Measurements from ENCODE around the gene GMCL1. TPM values are rescaled to one million over a fixed set of nuclear protein-coding genes. Genes with fewer than 3 reads are reported as not detected.
A peak's percentile ranks its signal among the peaks of the same experiment; 100 is the strongest.

The GMCL1 gene
- total and polyA plus RNA-seq, 9 of the 15 experiments (the other 6 are each of a cell fraction or from before 2014, with no cell fraction given), result 7.0 to 27.3 (median 15.4) TPM

DNA sequence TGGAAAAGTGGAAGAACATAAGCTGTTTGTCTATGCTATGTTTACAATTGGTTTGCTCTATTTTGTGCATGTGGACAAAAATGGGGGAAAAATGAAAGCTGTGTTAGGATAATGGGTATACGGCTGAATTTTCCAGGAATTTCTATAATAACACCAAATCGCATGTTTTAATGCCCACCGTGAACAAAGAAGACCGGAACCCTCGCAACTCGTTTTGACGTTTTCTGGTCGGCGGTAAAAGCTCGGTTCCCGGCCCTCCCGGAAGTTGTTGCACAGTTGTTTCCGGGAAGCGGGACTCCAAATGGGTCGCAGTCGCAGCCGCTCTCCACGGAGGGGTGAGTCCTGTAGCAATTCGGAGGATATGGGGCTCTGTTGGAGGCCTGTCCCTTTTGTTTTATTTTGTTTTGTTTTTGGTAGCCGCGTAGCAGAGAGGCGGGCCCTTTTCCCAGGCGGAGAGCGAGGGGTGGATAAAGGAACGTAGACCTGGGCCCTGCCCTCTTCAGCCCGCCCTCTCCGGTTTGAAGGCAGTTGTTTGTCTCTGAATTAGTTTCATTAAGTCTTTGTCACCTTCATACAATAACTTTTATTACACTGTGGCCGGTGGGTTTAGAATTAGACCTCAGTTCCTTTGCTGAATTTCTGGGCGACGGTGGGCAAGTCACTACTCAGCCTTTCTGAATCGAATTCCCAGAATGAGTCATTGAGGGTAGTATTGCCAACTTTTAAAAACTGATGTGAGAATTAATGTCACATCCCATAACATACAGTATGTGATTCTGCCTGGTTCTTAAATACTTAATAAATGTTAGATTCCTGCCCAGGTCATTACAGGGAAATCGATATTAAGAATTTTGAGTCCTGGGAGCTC lies 64.5 kb downstream of the GMCL1 start, which contains the start of gene SNRNP27 (continued):
- TF ChIP-seq, protein P1, sequence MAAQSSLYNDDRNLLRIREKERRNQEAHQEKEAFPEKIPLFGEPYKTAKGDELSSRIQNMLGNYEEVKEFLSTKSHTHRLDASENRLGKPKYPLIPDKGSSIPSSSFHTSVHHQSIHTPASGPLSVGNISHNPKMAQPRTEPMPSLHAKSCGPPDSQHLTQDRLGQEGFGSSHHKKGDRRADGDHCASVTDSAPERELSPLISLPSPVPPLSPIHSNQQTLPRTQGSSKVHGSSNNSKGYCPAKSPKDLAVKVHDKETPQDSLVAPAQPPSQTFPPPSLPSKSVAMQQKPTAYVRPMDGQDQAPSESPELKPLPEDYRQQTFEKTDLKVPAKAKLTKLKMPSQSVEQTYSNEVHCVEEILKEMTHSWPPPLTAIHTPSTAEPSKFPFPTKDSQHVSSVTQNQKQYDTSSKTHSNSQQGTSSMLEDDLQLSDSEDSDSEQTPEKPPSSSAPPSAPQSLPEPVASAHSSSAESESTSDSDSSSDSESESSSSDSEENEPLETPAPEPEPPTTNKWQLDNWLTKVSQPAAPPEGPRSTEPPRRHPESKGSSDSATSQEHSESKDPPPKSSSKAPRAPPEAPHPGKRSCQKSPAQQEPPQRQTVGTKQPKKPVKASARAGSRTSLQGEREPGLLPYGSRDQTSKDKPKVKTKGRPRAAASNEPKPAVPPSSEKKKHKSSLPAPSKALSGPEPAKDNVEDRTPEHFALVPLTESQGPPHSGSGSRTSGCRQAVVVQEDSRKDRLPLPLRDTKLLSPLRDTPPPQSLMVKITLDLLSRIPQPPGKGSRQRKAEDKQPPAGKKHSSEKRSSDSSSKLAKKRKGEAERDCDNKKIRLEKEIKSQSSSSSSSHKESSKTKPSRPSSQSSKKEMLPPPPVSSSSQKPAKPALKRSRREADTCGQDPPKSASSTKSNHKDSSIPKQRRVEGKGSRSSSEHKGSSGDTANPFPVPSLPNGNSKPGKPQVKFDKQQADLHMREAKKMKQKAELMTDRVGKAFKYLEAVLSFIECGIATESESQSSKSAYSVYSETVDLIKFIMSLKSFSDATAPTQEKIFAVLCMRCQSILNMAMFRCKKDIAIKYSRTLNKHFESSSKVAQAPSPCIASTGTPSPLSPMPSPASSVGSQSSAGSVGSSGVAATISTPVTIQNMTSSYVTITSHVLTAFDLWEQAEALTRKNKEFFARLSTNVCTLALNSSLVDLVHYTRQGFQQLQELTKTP (IDR thresholded peaks at IDR 0.05; ENCODE audit: low read depth in 1 of 2, partially characterized antibody in 2 of 2), result peak; percentile 75
- TF ChIP-seq, protein P2, sequence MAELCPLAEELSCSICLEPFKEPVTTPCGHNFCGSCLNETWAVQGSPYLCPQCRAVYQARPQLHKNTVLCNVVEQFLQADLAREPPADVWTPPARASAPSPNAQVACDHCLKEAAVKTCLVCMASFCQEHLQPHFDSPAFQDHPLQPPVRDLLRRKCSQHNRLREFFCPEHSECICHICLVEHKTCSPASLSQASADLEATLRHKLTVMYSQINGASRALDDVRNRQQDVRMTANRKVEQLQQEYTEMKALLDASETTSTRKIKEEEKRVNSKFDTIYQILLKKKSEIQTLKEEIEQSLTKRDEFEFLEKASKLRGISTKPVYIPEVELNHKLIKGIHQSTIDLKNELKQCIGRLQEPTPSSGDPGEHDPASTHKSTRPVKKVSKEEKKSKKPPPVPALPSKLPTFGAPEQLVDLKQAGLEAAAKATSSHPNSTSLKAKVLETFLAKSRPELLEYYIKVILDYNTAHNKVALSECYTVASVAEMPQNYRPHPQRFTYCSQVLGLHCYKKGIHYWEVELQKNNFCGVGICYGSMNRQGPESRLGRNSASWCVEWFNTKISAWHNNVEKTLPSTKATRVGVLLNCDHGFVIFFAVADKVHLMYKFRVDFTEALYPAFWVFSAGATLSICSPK (IDR thresholded peaks at IDR 0.05; ENCODE audit: borderline replicate concordance), result no peak
- TF ChIP-seq, protein P3, sequence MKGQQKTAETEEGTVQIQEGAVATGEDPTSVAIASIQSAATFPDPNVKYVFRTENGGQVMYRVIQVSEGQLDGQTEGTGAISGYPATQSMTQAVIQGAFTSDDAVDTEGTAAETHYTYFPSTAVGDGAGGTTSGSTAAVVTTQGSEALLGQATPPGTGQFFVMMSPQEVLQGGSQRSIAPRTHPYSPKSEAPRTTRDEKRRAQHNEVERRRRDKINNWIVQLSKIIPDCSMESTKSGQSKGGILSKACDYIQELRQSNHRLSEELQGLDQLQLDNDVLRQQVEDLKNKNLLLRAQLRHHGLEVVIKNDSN (CRISPR knock-in tag; IDR thresholded peaks at IDR 0.05), result no peak
- TF ChIP-seq EWSR1 (IDR thresholded peaks at IDR 0.05; ENCODE audit: borderline replicate concordance, low read depth, partially characterized antibody), result no peak
- no peak for TF ChIP-seq BRCA1 (IDR thresholded peaks at IDR 0.05)
- TF ChIP-seq BRCA1 (CRISPR knock-in tag; IDR thresholded peaks at IDR 0.05), result no peak
- TF ChIP-seq BCOR (IDR thresholded peaks at IDR 0.05), result peak; percentile 31
- TF ChIP-seq EP400 (IDR thresholded peaks at IDR 0.05), result peak; percentile 71
- no peak for TF ChIP-seq ZNF174 (CRISPR knock-in tag; IDR thresholded peaks at IDR 0.05)
- no peak for TF ChIP-seq MTA2 (IDR thresholded peaks at IDR 0.05; ENCODE audit: low read depth)
- no peak for TF ChIP-seq PCBP2 (IDR thresholded peaks at IDR 0.05; ENCODE audit: low read depth, low read length, poor library complexity, severe bottlenecking)
- no peak for TF ChIP-seq MCM2 (IDR thresholded peaks at IDR 0.05; ENCODE audit: low read depth)
- peak; percentile 85 for TF ChIP-seq POLR2B (IDR thresholded peaks at IDR 0.05; ENCODE audit: low read depth, partially characterized antibody)
